ENCODE data around the gene GPC2.

- TF ChIP-seq POLR2AphosphoS5 (IDR thresholded peaks at IDR 0.05; ENCODE audit: insufficient read depth, low read depth, low read length) (no peak), POLR2A (IDR thresholded peaks at IDR 0.05; ENCODE audit: low read depth, low read length) (no peak)
These were observed 44.1 kb upstream of the GPC2 start for GRCh38 chr7:100221231-100221718.
